Panc1 (cell line): ENCODE data around the gene CLDN5.

Source experiments
- CTCF ChIP-seq: fragments of 450-650 bp; IDR thresholded peaks from 2 replicates; pipeline ENCODE4 v1.5.1; 2017; ENCODE audit warnings: mild to moderate bottlenecking
- POLR2AphosphoS5 ChIP-seq: IDR thresholded peaks from 2 replicates; pipeline ENCODE4 v1.6.1; 2012; ENCODE audit warnings: mild to moderate bottlenecking, low read depth, low read length, moderate library complexity
- REST ChIP-seq, 2 experiments: IDR thresholded peaks; 2 replicates each; pipeline ENCODE4 v1.6.1; 2011 to 2012; ENCODE audit warnings: low read depth in 2 of 2, control low read depth in 1 of 2, low read length in 1 of 2, mild to moderate bottlenecking in 1 of 2, moderate library complexity in 1 of 2; ENCODE audit not compliant: insufficient read depth in 1 of 2
- SIN3A ChIP-seq: IDR thresholded peaks from 2 replicates; pipeline ENCODE4 v1.6.1; 2012; ENCODE audit warnings: low read depth, mild to moderate bottlenecking, low read length, moderate library complexity, borderline replicate concordance; ENCODE audit not compliant: insufficient read depth
- TCF7L2 ChIP-seq: IDR thresholded peaks from 2 replicates; pipeline ENCODE4 v1.6.1; 2011; ENCODE audit warnings: mild to moderate bottlenecking, low read depth, low read length, inconsistent platforms

- TF ChIP-seq CTCF (no peak), POLR2AphosphoS5 (no peak), REST (IDR thresholded peaks at IDR 0.05; ENCODE audit: insufficient read depth in 1 of 2, low read depth in 2 of 2, low read length in 1 of 2) (no peak), SIN3A (no peak), TCF7L2 (no peak)
Observed at GRCh38 chr22:19546680-19547079, 22.5 kb upstream of the CLDN5 start.
